GM19351 (cell line): ENCODE measurements around the gene PIH1D1.
"Not testable (repeated sequence)": the region's sequence is repeated elsewhere in the genome, so short reads cannot be mapped to it uniquely, and the experiment has no call there.

Experiments
- ATAC-seq: cut with Tn5 transposase; IDR thresholded peaks from one replicate; pipeline ENCODE4 v1.9.1; 2021; ENCODE audit warnings: mild to moderate bottlenecking, moderate library complexity; ENCODE audit not compliant: unreplicated experiment

Gene PIH1D1

GRCh38 chr19:49458567-49458903 lies 6.9 kb upstream of the PIH1D1 start:
- no peak for ATAC-seq

- no peak for ATAC-seq
These were observed 4.7 kb upstream of the PIH1D1 start for GRCh38 chr19:49456326-49456725.

GRCh38 chr19:49455773-49456172 lies 4.2 kb upstream of the PIH1D1 start:
- no peak for ATAC-seq

GRCh38 chr19:49453757-49454240 lies 2.2 kb upstream of the PIH1D1 start:
- no peak for ATAC-seq

GRCh38 chr19:49453013-49453756 lies 1.6 kb upstream of the PIH1D1 start, which contains the start of gene ALDH16A1:
Gene ALDH16A1, plus strand, starts transcription at chr19:49453225. Its CDS starts 107 bp downstream, at chr19:49453332.
- peak; percentile 83 for ATAC-seq

- no peak for ATAC-seq
These were observed 1.2 kb downstream of the PIH1D1 start for GRCh38 chr19:49450405-49450804.

- ATAC-seq, result no peak
These were observed 3.2 kb downstream of the PIH1D1 start for GRCh38 chr19:49448432-49448786.

- ATAC-seq, result no peak
These were observed 3.9 kb downstream of the PIH1D1 start for GRCh38 chr19:49447485-49448431.

GRCh38 chr19:49445997-49446396 lies 5.6 kb downstream of the PIH1D1 start:
- ATAC-seq, result no peak

- ATAC-seq, result not testable (repeated sequence)
These were observed 7.4 kb downstream of the PIH1D1 start for GRCh38 chr19:49444100-49444700.

GRCh38 chr19:49443366-49444099 lies 8.1 kb downstream of the PIH1D1 start:
- ATAC-seq, result peak; percentile 77

- ATAC-seq, result peak; percentile 14
These were observed 8.7 kb downstream of the PIH1D1 start for GRCh38 chr19:49442771-49443365.

GRCh38 chr19:49442354-49442753 lies 9.3 kb downstream of the PIH1D1 start:
- no peak for ATAC-seq

GRCh38 chr19:49441960-49442350 lies 9.7 kb downstream of the PIH1D1 start:
- ATAC-seq, result no peak

- no peak for ATAC-seq
These were observed 10.2 kb downstream of the PIH1D1 start, which contains the start of gene SLC17A7 for GRCh38 chr19:49441210-49441959. Gene SLC17A7, minus strand, starts transcription at chr19:49441527. Its CDS starts 148 bp downstream, at chr19:49441379.

- ATAC-seq, result no peak
These were observed 11.0 kb downstream of the PIH1D1 start for GRCh38 chr19:49440439-49441209.

- no peak for ATAC-seq
These were observed 11.8 kb downstream of the PIH1D1 start for GRCh38 chr19:49439836-49440235.

GRCh38 chr19:49438261-49438660 lies 13.4 kb downstream of the PIH1D1 start:
- ATAC-seq, result no peak

- no peak for ATAC-seq
These were observed 14.4 kb downstream of the PIH1D1 start for GRCh38 chr19:49437231-49437630.
